ENCODE data around the gene KRT10.
"Not testable (repeated sequence)": the region's sequence is repeated elsewhere in the genome, so short reads cannot be mapped to it uniquely, and the experiment has no call there.

The KRT10 gene

DNA sequence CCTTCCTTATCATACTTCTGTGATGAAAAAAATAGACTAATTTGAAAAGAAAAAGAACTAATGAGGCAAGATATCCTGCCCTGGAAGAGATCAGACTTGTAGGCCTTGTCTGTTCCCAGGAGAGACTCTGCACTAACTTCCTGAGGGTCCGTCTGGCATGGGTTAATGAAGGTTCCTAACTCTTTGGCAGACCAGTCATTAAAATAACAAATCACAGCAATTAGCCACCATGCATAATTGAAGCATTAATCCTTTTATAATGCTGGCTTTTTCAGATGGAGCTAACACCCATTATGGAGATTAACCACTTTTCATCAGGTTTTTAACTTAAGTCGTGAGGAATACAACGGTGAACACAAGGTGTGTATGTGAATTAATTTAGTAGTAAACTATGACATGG lies 10.4 kb upstream of the KRT10 start:
- no peak for DNase-seq

DNA sequence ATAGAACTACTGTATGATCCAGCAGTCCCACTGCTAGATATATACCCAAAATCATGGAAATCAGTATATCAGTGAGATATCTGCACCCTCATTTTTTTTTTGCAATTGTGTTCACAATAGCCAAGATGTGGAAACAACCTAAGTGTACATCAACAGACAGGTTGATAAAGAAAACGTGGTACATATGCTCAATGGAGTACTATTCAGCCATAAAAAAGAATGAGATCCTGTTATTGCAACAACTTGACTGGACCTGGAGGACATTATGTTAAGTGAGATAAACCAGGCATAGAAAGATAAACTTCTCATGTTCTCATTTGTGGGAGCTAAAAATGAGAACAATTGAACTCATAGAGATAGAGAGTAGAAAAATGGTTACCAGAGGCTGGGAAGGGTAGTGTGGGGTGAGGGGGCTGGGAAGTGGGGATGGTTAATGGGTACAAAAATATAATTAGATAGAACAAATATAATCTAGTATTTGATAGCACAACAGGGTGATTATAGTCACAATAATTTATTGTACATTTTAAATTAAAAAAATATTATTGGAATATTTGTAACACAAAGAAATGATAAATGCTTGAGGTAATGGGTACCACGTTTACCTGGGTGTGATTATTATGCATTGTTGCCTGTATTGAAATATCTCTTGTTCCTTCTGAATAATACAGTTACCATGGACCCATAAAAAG lies 7.8 kb upstream of the KRT10 start:
- DNase-seq = no peak

DNA sequence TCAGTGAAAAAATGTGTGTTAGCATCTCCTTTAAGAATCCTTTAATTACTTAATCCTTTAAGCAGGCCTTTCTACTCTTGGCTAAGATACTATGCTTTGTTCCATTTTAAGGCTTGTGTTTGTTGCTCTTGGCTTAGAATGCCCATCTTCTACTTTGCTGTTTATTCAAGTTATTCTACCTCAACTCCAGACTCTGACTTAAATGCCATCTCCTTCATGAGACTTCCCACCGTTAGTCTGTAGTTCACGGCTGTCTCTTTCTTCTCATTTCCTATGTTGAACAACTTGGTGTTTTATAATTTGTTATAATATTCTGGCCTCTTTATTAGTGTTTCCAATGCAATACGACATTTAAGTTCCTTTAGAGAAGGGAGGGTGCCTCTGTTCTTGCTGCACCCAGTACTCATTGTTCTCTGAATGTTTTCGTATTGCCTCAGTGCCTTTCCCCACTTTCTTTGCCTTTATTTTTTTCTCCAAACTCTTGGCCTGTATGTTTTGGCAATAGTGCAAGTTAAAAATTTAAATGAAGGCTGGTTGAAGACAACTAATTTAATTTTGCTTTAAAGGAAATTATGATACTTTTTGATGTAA lies 6.1 kb upstream of the KRT10 start:
- DNase-seq = no peak

DNA sequence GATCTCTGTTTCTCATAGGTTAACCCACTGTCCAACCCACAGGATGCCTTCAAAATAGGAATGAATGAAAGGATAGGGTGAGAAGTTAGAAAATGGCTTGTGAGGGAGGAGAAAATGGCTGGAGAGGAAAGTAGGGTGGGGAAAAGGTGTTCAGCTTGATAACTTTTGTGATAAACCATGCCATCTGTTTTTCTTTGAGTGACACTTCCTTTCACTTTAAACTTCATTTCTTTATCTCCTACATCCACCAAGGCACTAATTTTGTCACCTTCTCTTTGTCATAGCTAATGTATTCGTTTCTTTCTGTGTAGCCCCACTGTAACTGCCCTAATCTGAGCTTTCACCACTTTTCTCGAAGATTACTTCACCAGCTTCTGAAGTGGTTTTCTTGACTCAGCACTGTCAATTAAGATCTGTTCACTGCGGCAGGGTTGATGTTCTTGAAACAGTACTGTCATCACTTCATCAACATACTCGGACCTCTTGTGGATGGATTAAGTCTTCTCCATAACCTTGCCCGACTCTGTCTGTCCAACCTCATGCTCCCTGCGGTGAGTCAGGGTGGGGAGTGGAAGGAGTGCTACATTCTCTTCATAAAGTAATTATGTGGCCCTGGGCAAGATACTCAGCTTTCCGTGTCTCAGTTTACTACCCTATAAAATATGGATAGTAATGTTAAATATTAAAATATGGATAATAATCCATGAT lies 5.5 kb upstream of the KRT10 start:
- DNase-seq = no peak

DNA sequence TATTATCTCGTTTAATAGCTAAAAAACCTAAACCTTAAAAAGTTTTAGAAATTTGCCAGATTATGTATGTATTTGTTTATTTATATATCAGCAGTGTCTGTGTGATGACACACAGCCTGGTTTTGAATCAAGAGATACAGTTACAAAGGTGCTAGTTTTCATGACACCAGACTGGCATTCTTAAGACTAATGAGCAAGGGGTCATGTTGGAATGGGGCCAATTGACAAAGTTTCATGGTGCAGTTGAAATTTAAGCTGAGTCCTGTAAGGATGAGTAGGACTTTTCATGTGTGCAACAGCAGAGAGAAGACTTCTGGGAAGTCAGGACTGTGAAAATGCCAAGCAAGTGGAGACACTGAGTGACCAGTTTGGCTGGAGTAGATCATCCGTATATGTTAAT lies 3.2 kb upstream of the KRT10 start:
- DNase-seq = no peak

DNA sequence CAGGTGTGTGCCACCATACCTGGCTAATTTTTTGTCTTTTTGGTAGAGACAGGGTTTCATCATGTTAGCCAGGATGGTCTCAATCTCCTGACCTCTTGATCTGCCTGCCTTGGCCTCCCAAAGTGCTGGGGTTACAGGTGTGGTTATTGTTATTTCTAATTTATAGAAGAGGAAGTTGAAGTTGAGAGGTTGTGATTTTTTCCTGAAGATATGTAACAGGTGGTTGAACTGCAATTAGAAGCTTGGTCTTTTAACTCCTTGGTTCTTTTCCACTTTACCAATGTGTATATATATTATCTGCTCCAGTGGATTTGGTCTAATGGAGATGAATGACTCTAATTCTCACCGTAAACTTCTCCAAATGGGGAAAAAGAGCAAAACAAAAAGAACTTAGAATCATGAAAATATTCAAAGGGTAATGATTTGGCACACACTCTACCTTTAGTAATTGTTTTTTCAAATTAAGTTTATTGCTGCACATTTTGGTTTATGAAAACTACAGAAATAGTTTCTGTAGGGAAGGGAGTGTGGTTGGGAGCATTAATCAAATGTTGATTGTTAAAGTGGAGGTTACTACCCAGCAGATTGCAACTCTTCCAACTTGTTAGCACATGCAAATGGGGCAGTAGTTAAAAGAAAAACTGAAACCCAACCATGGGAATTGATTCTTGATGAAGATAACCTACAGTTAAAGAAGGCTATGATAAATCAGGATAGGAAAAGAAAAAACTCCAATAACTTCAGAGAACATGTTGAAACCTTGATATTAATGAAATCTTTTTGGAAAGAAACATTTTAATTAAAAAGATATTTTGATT lies 1.8 kb upstream of the KRT10 start:
- no peak for DNase-seq

DNA sequence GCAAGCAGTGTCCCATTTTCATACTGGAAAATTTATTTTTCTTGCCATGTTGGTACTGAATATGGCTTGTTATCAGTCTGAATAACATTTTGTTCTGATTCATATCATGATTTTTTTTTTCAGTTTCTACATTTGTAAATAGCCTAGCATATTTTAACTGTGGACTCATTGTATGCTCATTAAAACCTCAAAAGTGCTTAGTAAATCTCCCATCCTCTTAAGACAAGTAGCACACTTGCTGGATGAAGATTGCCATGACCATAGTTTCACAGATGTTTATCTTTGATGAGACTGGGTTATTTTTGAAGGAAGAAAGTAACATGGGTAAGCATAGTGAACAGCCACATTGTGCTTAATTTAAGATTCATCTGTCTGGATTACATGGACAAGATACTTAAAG lies 878 bp downstream of the KRT10 start:
- DNase-seq = no peak

DNA sequence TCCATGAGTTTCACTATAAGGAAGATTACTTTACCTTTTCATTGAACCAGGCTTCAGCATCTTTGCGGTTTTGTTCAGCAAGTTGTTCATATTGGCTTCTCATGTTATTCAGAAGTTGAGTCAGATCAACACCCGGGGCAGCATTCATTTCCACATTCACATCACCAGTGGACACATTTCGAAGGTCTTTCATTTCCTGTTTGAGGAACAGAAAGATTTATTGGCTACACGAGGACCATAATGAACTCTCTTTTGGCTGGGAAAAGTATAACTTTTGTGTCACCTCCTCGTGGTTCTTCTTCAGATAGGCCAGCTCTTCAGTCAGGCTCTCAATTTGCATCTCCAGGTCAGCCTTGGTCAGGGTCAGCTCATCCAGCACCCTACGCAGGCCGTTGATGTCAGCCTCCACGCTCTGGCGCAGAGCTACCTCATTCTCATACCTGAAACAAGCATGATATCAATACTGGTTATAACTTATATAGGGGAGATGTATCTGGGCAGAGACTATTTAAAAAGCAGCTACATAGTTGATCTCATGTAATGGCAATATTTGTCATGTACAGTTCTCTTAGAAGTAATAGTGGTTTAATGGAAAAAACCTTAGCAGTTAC lies 2.1 kb downstream of the KRT10 start:
- no peak for DNase-seq

DNA sequence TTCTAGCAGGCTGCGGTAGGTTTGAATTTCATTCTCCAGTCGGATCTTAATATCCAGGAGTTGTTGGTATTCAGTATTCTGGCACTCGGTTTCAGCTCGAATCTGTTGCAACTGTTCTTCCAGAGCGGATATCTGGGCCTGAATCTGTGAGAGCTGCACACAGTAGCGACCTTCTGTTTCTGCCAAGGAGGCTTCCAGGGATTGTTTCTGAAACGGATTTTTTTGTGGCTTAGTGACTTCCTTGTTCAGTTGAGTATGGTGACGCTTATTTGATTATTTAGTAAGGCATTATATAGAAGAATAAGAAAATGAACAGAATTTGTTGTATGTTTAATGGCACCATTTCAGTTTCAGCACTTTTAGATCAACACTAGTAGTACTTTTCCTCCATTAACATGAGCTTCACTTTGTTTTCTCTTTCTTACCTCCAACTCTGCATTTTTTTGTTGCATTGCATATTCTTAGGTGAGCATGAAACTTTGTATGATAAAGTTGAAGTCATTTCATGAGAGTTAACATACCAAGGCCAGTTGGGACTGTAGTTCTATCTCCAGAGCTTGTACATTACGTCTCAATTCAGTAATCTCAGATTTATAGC lies 2.8 kb downstream of the KRT10 start:
- DNase-seq = peak in 2 of 3 experiments; percentile 12 to 66

DNA sequence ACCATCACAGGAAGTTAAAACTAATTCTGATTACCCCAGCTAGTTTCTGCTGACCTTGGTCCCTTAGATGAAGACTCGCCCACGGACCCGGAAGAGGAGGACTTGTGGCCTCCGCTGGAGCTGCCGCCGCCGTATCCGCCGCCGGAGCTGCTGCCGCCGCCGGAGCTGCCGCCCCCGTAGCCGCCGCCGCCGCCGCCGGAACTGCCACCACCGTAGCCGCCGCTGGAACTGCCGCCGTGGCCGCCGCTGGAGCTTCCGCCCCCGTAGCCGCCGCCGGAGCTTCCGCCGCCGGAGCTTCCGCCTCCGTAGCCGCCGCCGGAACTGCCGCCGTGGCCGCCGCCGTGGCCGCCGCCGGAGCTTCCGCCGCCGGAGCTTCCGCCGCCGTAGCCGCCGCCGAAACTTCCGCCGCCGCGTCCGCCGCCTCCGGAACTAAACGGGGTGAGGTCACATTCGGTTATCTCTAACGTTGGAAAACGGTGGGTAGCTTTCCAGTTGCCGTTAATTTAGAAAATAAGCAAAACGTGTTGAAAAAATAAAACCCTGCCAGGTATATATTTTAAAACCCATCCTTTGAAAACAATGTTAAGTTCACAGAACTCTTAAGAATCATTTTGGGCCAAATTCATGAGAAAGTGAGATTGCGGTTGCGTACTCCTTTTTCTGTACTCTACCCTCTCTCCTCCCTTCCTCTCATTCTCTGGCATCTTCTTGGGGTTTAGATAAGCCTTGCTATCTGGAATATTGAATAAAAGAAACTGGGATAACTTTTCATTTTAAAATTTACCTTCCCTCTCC lies 3.5 kb downstream of the KRT10 start:
- peak; percentile 72 to 83 (median 78) for DNase-seq

DNA sequence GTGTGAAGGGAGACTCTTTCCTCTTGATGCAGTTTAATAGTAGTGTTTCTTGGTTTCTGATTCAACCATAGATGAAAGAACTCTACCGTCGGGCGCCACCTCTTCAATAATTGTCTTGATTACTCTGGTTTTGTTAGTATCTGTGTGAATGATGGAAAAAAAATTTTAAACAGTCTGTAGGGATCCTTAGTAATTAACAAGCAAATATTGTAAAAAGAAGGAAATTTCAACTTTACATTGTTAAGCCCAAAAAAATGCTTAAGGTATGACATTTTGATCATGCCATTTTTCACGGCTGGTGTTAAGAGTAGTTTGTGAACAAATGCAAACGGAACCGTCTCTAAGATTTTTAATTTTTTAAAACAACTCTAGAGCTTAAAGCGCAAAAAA lies 4.1 kb downstream of the KRT10 start:
- DNase-seq = peak in 1 of 3 experiments; percentile 53

DNA sequence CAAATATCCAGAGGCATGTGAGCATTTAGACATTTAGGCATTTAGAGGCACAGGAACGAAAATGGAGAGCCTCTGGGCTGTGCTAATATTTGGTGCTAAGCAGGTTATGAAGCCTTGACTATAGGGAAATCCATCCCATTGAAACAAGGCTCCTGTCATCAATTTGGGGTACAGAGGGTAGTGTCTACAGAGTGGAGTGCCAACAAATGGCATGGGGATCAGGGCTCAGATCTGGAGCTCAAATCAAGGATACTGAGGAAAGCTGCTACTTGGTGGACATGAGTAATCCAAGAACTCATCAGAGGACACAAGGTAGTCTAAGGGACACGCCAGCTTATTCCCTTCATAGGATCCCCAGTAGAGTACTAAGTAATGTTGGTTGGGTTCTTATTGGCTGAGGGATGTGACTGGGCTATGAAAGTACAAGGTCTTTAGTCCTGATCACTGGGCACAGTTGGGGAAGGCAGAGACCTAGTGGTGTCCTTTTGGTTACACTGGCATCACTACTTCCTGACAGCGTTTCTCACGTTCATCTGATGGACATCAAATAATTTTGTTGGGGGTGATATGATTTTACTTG lies 5.2 kb downstream of the KRT10 start:
- no peak for DNase-seq

DNA sequence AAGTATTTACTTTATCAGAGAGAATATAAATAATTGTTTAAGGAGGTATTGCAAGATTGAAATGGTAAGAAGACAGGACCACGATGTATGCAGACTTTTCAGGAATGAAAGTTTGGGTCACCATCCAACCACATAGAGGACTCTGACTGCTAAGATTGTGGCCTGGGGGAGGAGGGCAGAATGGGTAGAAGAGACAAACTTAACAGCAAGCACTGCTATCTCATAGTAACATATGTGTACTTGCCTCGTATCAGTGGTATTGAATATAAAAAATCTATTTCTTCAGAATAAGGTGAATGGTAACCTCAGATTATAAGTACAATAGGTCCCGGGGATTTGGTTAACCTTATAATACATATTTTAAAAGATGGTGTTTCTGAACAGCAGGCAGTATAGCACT lies 5.8 kb downstream of the KRT10 start:
- no peak for DNase-seq

DNA sequence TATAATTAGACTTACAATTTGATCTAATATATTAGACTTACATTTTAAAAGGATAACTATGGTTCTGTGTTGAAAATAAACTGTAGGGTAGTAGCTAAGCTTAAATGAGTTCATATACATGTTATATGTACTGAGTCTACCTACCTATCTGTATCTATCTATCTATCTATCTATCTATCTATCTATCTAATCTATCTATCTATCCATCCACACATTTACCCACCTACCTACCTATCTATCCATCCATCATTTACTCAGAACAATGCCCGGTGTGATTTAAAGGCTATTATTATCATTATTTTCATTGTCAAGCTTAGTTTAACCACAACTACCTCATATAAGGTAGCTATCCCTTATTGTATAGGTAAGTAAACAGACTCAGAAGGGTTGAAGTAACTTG lies 7.0 kb downstream of the KRT10 start:
- no peak for DNase-seq

DNA sequence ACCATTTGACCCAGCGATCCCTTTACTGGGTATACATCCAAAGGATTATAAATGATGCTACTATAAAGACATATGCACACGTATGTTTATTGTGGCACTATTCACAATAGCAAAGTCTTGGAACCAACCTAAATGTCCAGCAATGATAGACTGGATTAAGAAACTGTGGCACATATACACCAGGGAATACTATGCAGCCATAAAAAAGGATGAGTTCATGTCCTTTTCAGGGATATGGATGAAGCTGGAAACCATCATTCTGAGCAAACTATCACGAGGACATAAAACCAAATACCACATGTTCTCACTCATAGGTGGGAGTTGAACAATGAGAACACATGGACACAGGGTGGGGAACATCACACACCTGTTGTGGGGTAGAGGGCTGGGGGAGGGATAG lies 7.8 kb downstream of the KRT10 start:
- DNase-seq = not testable (repeated sequence)

DNA sequence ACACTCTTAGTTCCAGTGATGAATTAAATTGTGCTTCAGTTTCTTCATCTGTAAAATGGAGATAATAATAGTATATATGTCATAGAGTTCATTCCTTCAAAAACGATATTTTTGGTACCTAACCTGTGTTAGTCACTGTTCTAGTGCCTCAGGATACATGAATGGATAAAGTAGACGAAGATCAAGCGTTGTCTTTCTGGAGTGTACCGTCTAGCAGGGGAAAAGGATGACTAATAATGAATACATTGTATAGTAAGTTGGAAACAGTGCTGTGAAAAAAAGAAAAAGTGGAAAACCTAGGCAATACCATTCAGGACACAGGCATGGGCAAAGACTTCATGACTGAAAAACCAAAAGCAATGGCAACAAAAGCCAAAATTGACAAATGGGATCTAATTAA lies 8.6 kb downstream of the KRT10 start:
- DNase-seq = no peak

DNA sequence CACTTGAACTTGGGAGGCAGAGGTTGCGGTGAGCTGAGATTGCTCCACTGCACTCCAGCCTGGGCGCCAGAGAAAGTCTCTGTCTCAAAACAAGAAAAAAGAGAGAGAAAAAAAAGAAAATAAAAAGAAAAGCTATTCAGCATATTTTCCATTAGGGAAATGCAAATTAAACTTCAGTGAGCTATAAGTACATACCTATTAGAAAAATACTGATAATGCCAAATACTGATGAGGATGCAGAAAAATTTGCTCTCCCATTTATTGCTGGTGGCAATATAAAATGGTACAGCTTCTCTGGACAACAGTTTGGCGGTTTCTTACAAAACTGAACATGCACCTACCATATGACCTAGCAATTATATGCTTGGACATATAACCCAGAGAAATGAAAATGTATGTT lies 9.8 kb downstream of the KRT10 start:
- no peak for DNase-seq

DNA sequence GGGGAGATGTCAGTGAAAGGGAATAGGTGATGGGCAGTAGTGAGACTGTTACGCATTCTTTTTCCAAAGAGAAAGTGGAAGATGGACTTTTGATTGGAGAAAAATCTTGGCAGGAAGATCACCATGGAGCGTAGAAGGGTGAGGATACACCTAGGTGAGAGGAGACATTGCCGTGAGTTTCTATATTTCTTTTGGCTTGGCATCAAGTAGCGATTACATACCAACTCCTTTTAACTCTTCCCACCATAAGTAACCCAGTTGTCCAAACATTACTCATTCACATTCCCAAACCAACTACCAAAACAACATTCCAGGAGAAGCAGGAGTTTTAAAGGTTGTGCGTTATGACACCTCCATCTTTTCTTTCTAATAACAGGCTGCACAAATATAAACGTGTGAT lies 11.9 kb downstream of the KRT10 start:
- no peak for DNase-seq

DNA sequence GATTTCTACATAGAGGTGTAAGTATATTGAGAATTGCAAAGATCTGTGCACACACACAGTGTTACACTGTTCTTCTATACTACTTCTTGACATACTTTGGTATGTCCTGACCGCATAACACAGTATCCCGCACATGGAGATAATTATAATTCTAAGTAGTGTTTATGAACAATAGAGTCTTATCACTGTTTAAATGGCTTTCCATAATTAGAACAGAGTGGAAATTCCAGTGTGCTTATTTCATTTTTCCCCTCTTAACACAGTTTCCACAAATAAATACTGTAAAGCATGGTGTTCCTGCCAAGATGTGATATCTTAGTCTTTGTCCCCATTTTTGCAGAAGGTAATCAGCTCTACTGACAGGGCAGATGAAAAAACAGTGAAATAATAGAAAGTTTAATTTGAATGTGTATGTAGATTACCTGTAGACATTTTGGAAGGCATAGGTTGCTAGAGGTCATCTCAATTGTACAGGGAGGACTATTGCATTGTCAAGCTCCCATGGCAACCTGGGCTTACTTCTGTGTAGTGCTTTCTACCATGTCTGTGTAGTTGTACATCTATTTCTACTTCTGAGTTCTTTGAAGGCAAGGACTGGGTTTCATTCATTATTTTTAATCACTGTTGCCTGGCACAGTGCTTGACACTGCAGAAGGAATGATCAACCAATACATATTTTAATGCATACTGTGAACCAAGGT lies 12.5 kb downstream of the KRT10 start:
- no peak for DNase-seq

DNA sequence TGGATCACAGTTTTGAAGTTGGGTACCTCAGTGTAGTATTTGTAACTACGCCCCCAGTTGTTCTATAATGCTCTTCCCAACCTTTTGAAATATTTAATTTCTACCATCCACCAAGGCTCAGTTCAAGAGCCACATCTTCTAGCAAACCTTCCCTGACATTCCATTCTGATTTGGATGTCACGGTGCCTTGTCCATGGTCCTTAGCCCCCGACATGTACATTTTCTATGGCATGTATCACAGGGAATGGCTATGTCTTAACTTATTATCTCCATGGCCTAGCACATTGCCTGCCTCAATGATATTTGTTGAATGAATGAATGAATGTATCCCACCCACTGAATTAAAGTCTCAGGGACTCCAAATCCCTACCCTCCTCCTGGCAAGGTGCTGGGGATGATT lies 16.3 kb downstream of the KRT10 start:
- DNase-seq = no peak

DNA sequence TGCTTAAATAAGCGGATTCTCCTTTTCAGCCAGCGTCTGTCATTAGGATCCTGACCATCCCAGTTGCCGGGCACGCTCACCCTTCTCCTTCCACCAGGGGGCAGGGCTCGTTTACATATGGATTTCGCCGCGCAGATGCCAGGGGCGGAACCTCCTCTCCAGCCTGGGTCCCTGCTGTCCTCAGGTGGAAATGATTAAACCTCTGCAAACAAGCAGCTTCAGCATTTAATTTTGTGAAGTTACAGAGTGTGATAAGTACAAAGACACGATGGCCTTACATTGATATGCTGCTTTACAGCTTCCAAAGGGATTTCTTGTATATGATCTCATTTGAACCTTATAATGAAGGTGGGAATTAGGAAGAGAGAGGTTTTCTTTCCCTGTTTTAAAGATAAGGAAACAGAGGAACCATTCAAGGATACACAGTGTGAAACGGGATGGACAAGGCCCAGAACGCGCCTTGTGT lies 18.8 kb downstream of the KRT10 start:
- DNase-seq = peak; percentile 58 to 91 (median 80)
